HEK293T (cell line): ENCODE results near the gene OR4N5.

ENCODE experiments used
- ARNT ChIP-seq: fragments of 450-650 bp; IDR thresholded peaks from 2 replicates; pipeline ENCODE4 v1.6.1; 2017; ENCODE audit warnings: mild to moderate bottlenecking
- BHLHE40 ChIP-seq: fragments of 450-650 bp; IDR thresholded peaks from 2 replicates; pipeline ENCODE4 v1.6.1; 2016; ENCODE audit warnings: mild to moderate bottlenecking, moderate library complexity, borderline replicate concordance
- ELF4 ChIP-seq: fragments of 450-650 bp; IDR thresholded peaks from 2 replicates; pipeline ENCODE4 v1.6.1; 2017; ENCODE audit warnings: antibody characterized with exemption
- HDGF ChIP-seq: fragments of 450-650 bp; IDR thresholded peaks from 2 replicates; pipeline ENCODE4 v1.6.1; 2017; ENCODE audit warnings: antibody characterized with exemption, borderline replicate concordance
- SP1 ChIP-seq: fragments of 450-650 bp; IDR thresholded peaks from 2 replicates; pipeline ENCODE4 v1.6.1; 2017
- SUZ12 ChIP-seq: fragments of 450-650 bp; IDR thresholded peaks from 2 replicates; pipeline ENCODE4 v1.6.1; 2016; ENCODE audit warnings: mild to moderate bottlenecking
- TF ChIP-seq, protein P1 (sequence below): fragments of 450-650 bp; IDR thresholded peaks from 2 replicates; pipeline ENCODE4 v1.6.1; 2016

DNA sequence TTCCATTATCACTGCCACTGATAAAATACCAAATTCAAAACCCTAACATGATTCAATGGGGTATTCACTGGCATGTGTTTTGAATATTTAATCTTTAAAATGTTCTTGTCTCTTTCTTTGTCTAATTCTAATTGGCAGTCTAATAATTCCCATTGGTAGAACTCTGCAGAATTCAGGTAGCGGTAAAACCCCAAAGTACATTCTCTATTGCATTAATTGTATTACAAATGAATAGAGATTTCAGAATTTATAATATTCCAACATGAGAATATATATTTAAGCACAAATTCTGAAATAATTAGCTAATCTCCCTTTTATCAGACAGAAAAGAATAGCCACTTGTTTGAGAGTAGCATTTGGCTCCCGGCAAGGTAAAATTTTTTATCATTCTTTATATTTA is at the start of gene OR4N5:
- TF ChIP-seq ELF4 = no peak
- TF ChIP-seq, protein P1, sequence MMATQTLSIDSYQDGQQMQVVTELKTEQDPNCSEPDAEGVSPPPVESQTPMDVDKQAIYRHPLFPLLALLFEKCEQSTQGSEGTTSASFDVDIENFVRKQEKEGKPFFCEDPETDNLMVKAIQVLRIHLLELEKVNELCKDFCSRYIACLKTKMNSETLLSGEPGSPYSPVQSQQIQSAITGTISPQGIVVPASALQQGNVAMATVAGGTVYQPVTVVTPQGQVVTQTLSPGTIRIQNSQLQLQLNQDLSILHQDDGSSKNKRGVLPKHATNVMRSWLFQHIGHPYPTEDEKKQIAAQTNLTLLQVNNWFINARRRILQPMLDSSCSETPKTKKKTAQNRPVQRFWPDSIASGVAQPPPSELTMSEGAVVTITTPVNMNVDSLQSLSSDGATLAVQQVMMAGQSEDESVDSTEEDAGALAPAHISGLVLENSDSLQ = no peak
- no peak for TF ChIP-seq SUZ12
- no peak for TF ChIP-seq HDGF
- no peak for TF ChIP-seq ARNT
- TF ChIP-seq BHLHE40 = no peak
- no peak for TF ChIP-seq SP1
